Fibroblast of pulmonary artery (primary cell): ENCODE data around the gene STIL.

Experiments
- DNase-seq: peaks from one replicate; pipeline ENCODE4 v3.0.0-alpha.2; 2010; ENCODE audit warnings: low read depth
- H3K4me3 ChIP-seq: replicated peaks from 2 replicates; pipeline ENCODE4 v1.5.1; 2011; ENCODE audit warnings: low read depth, mild to moderate bottlenecking, control low read depth, low read length, moderate library complexity
- TF ChIP-seq, protein P1 (sequence below): IDR thresholded peaks from 2 replicates; pipeline ENCODE4 v1.5.1; 2011; ENCODE audit warnings: mild to moderate bottlenecking, control low read depth, low read length, inconsistent platforms; ENCODE audit errors: missing control alignments

Gene STIL

DNA sequence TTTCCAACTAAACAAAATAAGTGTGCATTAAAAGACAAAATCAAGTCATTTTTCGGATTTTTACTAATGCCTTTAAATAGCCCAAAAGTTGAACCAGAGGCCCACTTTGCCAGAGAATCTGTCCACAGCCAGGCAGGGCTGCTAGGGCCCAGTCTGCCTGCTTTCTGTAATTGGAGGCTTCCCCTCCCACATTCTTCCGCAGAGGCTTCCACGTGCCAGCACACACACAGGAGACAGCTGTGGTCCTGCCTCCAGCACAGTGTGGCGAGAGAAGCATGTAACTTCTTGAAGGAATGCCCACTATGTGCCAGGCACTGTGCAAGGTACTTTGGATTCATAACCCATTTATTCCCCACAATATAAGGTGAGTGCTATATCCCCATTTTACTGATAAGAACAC lies 112.8 kb downstream of the STIL start:
- H3K4me3 ChIP-seq = no peak overlapping the region
- TF ChIP-seq, protein P1, sequence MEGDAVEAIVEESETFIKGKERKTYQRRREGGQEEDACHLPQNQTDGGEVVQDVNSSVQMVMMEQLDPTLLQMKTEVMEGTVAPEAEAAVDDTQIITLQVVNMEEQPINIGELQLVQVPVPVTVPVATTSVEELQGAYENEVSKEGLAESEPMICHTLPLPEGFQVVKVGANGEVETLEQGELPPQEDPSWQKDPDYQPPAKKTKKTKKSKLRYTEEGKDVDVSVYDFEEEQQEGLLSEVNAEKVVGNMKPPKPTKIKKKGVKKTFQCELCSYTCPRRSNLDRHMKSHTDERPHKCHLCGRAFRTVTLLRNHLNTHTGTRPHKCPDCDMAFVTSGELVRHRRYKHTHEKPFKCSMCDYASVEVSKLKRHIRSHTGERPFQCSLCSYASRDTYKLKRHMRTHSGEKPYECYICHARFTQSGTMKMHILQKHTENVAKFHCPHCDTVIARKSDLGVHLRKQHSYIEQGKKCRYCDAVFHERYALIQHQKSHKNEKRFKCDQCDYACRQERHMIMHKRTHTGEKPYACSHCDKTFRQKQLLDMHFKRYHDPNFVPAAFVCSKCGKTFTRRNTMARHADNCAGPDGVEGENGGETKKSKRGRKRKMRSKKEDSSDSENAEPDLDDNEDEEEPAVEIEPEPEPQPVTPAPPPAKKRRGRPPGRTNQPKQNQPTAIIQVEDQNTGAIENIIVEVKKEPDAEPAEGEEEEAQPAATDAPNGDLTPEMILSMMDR = no peak
- DNase-seq = peak; percentile 61
